ENCODE results near the gene DDT.
"Not testable (repeated sequence)": the region's sequence is repeated elsewhere in the genome, so short reads cannot be mapped to it uniquely, and the experiment has no call there.

DNA sequence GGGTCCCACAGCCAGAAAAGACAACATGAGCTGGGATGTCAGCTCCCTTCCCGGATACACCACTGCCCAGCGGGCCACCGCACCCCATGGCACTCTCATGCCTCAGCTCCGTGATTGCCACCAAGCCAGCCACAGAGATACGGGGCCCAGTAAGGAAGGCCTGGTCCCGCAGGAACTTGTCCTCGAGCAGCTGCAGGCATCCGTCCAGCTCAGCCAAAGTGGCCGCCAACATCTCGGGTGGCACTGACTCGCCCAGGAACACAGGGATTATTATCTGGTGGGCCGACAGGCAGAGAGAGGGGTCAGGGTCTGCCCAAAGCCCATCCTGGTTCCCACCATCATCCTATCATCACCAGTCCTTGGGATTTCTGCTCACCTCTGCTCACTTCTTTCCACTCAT is 3.1 kb upstream of the DDT start:
- TF ChIP-seq EZH2 (IDR thresholded peaks at IDR 0.05); POLR2AphosphoS5 (IDR thresholded peaks at IDR 0.05; ENCODE audit: borderline replicate concordance, low read depth, low read length); FOXP2 (optimal IDR thresholded peaks at IDR 0.05; ENCODE audit: control extremely low read depth, extremely low read length, insufficient read depth): not testable (repeated sequence)
